Fibroblast of mammary gland (primary cell): ENCODE measurements around the gene CREBL2.
A peak's percentile ranks its signal among the peaks of the same experiment; 100 is the strongest.

Experiments
- DNase-seq: peaks from one replicate; pipeline ENCODE4 v3.0.0-alpha.2; 2010; ENCODE audit warnings: low read depth
- H3K4me3 ChIP-seq: 2 replicates; pipeline ENCODE4 v1.5.1; 2011; ENCODE audit warnings: low read depth, mild to moderate bottlenecking, low read length, moderate library complexity; ENCODE audit not compliant: control insufficient read depth
- CTCF ChIP-seq: conservative IDR thresholded peaks from 2 replicates; pipeline ENCODE4 v1.5.1; 2011; ENCODE audit warnings: low read depth, low read length, inconsistent platforms; ENCODE audit not compliant: control insufficient read depth, insufficient read depth

Gene CREBL2

GRCh38 chr12:12685305-12685704 is 73.6 kb downstream of the CREBL2 start:
- TF ChIP-seq CTCF, result no peak
- no peak overlapping the region for H3K4me3 ChIP-seq
- DNase-seq, result no peak

GRCh38 chr12:12686472-12686871 is 74.8 kb downstream of the CREBL2 start:
- peak; percentile 35 for DNase-seq
- TF ChIP-seq CTCF, result no peak
- no peak overlapping the region for H3K4me3 ChIP-seq

GRCh38 chr12:12686925-12687324 is 75.2 kb downstream of the CREBL2 start:
- TF ChIP-seq CTCF, result no peak
- H3K4me3 ChIP-seq, result no peak overlapping the region
- peak; percentile 67 for DNase-seq

- no peak for DNase-seq
- no peak overlapping the region for H3K4me3 ChIP-seq
- TF ChIP-seq CTCF, result no peak
These were observed 78.1 kb downstream of the CREBL2 start for GRCh38 chr12:12689647-12690300.

- H3K4me3 ChIP-seq, result no peak overlapping the region
- no peak for TF ChIP-seq CTCF
- no peak for DNase-seq
These were observed 79.9 kb downstream of the CREBL2 start for GRCh38 chr12:12691549-12691948.

GRCh38 chr12:12693111-12693671 is 81.5 kb downstream of the CREBL2 start:
- DNase-seq, result no peak
- TF ChIP-seq CTCF, result no peak
- no peak overlapping the region for H3K4me3 ChIP-seq
